ENCODE results near the gene ANK3.
"Not testable (repeated sequence)": the region's sequence is repeated elsewhere in the genome, so short reads cannot be mapped to it uniquely, and the experiment has no call there.

The ANK3 gene

DNA sequence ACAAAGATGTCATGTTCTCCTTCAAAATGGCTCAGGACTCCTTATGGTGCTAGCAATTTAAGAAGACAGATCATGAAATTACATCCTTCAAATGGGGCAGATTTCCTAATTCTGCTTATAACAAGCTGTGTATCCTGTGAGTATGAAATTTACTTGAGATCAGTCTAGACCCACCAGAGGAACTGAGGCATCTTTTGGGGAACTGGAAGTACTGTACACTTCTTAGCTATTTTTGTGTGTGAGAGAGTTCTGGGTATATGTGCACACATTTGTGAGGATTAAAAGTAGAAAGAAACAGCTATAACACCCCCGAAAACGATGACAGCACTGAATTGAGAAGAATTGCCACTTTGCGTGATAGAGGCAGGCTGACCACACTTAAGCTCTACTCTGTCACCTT lies 296.4 kb downstream of the ANK3 start:
- no peak for DNase-seq (ENCODE audit: low read depth, low spot score)

DNA sequence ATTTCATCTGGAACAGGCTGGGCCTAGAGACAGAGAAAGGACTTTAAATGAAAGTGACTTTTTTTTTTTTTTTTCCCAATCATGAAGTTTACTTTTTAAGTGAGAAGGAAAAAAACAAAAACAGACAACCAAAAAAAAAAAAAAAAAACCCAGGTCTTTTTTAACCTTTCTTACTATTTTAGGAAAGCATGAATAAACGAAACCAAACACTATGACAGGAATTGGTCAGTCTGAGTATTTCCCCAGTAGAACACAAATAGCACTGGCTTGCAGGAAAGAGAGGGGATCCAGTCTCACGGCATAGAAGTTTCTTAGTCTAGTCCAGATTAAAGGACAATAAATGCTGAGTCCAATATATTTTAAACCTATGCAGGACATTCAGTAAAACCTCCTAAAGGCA lies 302.8 kb downstream of the ANK3 start:
- DNase-seq (ENCODE audit: low read depth, low spot score) = no peak

GRCh38 chr10:60086421-60086820 lies 303.3 kb downstream of the ANK3 start:
- no peak for DNase-seq (ENCODE audit: low read depth, low spot score)

GRCh38 chr10:60082744-60083344 lies 306.8 kb downstream of the ANK3 start:
- DNase-seq (ENCODE audit: low read depth, low spot score) = no peak

DNA sequence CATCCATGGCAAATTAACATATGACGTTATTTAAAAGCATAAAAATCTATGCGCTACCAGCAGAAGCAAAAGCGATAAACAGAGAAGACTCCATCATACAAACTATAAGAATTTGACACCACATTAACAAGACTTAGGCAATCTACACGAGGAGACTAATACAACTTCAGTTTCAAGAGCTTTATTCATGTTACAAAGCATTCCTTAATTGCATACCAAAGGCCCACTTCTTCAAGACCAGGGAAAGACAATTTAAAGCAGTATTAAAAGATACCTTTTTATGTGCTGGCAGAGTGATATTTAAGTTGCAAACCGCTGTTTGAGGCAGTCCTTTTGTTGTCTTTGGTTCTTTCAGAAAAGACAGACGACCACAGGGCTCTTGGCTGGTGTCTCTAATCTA lies 307.3 kb downstream of the ANK3 start:
- DNase-seq (ENCODE audit: low read depth, low spot score) = no peak

- no peak for DNase-seq (ENCODE audit: low read depth, low spot score)
These were observed 315.7 kb downstream of the ANK3 start for GRCh38 chr10:60073781-60074656.

DNA sequence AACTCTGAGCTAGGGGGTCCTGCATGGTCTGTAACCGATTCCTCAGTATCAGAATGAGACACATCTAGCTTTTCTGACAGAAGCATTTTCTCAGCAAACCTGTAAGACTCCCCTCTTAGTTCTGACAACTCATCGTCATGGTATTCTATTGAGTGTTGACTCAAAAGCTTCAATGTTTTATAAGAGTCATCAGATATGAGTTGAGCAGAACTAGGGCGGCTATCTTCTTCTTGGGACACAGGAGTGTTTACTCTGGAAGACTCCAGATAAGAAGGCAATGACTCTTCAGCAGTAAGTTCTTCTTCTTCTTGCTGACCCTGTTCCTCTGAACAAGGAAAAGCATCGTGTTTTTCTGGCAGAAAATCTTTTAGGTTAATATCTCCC lies 316.3 kb downstream of the ANK3 start:
- no peak for DNase-seq (ENCODE audit: low read depth, low spot score)

DNA sequence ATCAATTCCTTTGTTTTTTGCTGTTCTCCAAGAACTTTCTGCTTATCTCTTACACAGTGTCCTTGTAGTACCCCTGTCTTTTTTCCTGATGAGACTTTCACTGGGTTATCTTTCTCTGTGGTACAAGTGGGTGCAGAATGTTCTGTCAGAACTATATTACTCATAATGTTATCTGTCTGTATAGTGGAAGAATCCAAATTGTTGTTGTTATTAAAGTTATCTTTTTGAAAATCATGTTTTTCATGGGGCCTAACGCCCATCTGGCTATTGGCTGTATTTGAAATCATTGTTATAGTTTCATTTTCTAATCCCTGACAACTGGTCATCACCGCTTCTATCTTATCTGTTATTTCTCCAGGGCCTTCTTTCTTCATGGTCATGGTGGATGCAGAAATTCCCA lies 320.4 kb downstream of the ANK3 start:
- DNase-seq (ENCODE audit: low read depth, low spot score) = no peak

- DNase-seq (ENCODE audit: low read depth, low spot score) = no peak
These were observed 339.3 kb downstream of the ANK3 start for GRCh38 chr10:60050366-60050765.

DNA sequence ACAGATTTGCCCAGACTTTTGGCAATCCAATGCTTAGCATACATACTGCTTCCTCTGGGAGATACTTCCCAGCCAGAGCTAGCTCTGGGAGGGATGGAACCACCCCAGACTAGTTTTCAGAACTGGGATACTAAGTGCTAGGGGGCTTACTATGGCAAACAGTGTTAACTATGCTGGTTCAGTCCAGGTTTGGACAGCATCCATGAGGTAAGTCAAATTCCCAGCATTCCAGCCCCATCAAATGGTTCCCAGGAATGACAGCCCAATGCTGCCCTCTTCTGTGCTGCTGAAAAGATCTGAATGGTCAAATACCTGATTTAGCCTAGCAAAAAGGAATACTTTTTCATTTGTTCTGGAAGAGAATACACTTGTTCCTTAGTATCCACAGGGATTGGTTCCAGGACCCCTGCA lies 341.6 kb downstream of the ANK3 start:
- DNase-seq (ENCODE audit: low read depth, low spot score) = no peak

GRCh38 chr10:60045571-60045970 lies 344.1 kb downstream of the ANK3 start:
- no peak for DNase-seq (ENCODE audit: low read depth, low spot score)

GRCh38 chr10:60044971-60045370 lies 344.7 kb downstream of the ANK3 start:
- no peak for DNase-seq (ENCODE audit: low read depth, low spot score)

- no peak for DNase-seq (ENCODE audit: low read depth, low spot score)
These were observed 345.4 kb downstream of the ANK3 start for GRCh38 chr10:60044242-60044641.

DNA sequence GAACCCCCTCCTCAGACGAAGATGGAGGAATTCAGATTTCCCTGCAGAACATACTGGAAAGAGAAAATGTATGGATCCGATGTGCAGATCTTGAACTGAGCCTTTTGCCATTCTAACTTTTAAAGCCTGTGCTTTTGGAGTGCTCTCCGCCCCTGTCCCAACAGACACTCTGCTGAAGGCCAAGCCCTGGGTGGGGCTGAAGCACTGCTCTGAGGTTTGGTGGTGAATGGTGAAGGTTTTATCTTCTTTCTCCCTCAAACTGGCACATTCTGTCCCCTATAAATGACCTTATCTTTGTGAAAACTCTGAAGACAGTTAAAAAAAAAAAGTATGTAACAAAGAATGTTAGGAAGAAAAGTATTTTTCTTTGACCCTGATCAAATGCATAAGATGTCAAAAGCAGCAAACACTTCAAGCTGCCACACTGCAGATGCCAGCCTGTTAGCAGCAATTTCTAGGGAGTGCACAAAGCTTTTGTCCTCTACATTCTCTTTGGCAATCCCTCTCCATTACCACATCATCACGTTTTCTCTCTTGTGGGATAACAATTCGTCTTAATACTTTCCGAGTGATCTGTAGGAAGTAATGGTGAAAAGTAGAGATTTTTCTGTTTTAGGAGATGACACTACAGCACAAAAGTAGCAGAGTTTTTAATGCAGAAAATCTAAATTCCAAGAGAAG lies 346.0 kb downstream of the ANK3 start:
- no peak for DNase-seq (ENCODE audit: low read depth, low spot score)

DNA sequence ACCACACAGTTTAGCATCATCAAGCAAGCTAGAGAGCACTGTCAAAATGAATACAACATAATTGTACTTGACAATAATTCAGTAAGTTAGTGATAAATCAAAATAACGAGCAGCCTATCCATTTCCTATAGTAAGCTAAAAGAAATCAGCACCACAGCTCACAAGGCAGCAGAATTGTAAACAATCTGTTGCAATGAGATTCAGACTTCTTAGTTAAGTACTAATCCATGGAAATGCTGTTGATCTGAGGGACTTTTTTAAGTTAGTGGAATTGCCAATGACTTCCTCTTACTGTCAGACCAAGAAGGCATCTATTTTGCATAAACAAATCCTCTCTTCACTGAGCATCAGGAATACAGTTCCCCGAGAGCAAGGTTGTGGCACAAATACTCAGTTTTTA lies 346.8 kb downstream of the ANK3 start:
- DNase-seq (ENCODE audit: low read depth, low spot score) = no peak

GRCh38 chr10:60042262-60042661 lies 347.4 kb downstream of the ANK3 start:
- no peak for DNase-seq (ENCODE audit: low read depth, low spot score)

DNA sequence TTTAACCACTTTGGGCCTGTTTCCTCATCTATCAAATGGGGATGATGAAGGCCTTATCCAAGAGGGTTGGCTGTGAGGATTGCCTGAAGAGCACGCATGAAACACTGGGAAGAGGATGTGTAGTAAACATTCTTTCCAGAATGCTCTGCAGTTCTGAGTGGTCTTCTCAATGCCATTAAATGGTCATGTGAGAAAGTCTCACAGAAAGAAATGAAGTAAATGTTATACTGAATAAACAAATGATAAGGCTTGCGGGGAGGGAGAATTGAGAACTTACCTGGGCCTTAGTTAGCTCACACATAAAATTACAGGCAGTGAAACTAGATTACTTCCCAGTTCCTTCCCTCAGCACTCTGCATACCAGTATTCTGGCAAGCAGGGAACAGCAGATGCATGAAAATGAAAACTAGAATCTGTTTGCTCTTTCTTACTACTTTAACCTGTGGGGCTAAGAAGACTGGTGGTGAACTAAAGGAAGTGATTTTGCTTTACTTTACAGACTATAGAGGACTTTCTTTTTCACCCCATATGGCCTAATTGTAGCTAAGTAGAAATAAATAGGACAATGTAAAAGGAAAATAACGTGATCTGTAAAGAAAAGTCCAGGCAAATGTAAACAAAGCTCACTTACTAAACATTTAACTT lies 348.1 kb downstream of the ANK3 start:
- no peak for DNase-seq (ENCODE audit: low read depth, low spot score)

GRCh38 chr10:60040014-60040662 lies 349.5 kb downstream of the ANK3 start:
- no peak for DNase-seq (ENCODE audit: low read depth, low spot score)

GRCh38 chr10:60035984-60036383 lies 353.7 kb downstream of the ANK3 start:
- no peak for DNase-seq (ENCODE audit: low read depth, low spot score)

- not testable (repeated sequence) for DNase-seq (ENCODE audit: low read depth, low spot score)
These were observed 354.3 kb downstream of the ANK3 start for GRCh38 chr10:60035375-60035774.

DNA sequence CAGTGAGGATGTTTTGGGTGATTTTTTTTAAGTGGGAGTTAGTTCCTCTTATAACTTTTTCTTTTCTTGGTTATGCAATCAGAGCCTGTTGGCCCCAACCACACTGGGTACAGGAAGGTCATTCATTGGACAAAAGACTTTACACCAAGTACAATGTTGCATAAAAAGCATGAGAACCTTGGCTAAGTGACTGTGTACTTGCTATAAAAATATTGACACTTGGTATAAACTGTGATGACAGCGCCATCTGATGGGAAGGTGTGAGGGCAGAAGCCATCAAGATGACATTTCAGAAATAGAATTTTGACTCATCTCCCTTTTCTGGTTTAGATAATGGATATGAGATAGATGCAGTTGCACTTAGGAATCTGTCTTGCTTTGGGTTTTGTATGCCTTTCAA lies 357.0 kb downstream of the ANK3 start:
- no peak for DNase-seq (ENCODE audit: low read depth, low spot score)

DNA sequence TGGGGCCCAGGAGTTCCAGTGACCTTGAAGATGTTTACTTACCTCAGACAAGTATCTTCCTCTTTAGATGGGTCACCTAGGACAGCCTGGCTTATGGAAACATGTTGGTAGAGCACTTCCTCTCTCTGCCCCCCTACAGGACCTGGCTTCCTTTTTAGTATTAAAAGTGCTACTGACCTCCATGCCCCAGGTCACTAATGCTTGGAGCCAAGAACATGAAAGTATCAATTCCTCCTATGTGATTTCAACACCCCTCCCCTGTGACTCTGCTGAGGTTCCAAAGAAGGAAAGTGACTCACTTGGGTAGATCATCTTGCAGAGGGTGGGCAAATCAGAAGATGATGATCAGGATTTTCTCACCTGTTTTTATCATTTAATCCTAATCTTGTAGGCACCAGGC lies 358.0 kb downstream of the ANK3 start:
- no peak for DNase-seq (ENCODE audit: low read depth, low spot score)
